GM18951 (cell line): ENCODE data around the gene MANSC4.

ENCODE experiments used
- POLR2A ChIP-seq: IDR thresholded peaks from 4 replicates; pipeline ENCODE4 v1.6.1; 2011; ENCODE audit warnings: mild to moderate bottlenecking; ENCODE audit not compliant: insufficient read length, insufficient read depth; ENCODE audit errors: extremely low read depth
- in situ Hi-C: fragments of 300-500 bp; cut with MboI; formaldehyde crosslinking; loops from one replicate; pipeline ENCODE4 v1.12.0; 2022; ENCODE audit warnings: low sequenced_read_pairs, mixed read lengths, inconsistent platforms; ENCODE audit not compliant: unreplicated experiment

Gene MANSC4

DNA sequence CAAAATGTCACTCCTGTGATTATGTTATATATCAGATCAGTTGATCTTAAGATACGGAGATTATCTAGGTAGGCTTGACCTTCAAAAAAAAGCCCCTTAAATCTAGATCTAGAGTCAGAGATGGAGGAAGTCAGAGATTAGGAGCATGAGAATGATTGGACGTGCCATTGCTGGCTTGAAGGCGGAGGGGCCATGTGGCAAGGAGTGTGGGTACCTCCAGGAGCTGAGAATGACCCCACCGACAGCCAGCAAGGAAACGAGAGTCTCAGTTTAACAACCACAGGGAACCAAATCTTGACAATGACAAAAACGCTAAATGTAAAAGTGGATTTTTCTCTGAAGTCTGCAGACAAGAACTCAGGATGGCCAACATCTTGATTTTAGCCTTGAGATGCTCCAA, 32.5 kb upstream of the MANSC4 start:
- no peak for TF ChIP-seq POLR2A
- in situ Hi-C loops: no loop called here

DNA sequence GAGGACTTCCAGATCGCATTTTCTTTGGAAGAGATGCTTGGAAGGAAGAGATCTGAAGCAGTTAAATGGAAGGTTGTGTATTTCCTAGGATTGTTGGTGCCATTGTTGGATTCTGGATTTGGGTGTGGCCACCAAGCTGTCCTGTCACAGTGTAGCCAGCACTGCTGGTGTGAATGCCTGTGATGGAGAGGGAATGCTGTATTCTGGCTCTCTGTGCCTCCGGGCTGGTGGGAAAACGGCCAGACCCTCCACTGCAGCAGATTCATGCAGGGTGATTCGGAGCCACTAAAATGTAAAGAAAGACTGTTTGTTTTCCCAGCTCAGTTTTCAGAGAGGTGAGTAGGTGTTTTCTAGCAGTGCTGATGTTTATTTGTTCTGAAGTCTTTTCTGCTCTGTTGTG, 30.7 kb upstream of the MANSC4 start:
- in situ Hi-C loops: no loop called here
- TF ChIP-seq POLR2A: no peak

DNA sequence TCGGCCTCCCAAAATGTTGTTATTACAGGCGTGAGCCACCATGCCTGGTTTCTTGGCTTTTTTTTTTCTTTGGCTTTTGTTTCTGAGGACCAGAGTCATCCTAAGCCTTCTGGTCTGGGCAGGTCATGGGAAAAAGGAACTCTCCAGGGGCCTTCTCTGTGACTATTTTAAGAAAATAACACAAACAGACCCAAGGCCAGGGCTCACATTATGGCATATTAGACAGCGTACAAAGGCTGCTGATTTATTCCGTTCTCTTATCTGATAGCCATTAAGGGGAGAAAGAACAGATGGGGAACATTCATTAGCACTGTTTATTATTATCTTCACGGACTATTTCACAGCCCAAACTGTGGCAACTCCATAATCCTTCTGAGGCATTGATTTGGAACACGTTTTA, 28.8 kb upstream of the MANSC4 start:
- TF ChIP-seq POLR2A: no peak
- in situ Hi-C loops: no loop called here

DNA sequence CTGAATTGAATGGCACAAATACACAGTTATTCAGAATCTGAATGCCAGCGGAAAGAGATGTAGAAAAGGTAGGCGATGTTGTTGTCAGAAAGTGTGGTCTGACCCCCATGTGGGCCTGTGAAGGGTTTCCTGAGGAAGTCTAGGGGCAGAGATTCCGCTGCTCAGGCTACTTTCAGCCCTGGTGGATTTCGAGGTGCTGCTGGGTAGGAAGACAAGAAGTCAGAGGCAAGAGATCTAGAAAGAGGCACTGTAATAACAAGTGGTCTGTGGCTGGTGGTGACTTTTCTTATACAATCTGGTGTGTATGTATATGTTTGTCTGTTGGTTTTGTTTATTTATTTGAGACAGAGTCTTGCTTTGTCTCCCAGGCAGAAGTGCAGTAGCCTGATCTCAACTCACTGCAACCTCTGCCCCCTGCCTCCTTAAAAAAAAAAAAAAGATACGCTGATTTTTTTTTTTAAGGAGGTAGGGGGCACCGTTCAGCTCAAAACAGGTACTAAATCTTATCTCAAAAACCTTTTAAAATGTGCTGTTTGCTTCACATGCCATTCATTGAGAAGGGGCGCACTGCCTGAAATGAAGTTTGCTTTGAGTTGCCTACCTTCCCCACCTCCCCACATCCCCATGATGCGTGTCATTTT, 27.1 kb upstream of the MANSC4 start:
- TF ChIP-seq POLR2A: no peak
- in situ Hi-C loops: no loop called here

DNA sequence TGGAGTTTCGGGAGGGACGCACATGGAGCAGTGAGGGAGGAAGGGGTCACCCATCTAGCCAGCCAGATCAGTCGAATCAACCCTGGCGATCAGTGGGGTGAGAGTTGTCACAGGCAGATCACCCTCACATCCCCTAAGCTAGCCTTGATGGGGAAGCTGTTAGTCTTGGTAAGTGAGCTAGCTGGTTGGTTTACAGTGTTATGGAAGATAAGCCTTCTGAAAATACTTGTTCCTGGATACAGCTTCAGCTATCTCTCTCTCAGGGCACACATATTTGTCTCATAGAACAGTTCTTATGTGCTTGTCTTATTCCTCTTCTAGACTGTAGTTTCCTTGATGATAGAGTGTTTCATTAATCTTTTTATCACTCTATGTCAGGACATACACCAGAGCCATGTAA, 26.2 kb upstream of the MANSC4 start:
- no peak for TF ChIP-seq POLR2A
- in situ Hi-C loops: no loop called here

DNA sequence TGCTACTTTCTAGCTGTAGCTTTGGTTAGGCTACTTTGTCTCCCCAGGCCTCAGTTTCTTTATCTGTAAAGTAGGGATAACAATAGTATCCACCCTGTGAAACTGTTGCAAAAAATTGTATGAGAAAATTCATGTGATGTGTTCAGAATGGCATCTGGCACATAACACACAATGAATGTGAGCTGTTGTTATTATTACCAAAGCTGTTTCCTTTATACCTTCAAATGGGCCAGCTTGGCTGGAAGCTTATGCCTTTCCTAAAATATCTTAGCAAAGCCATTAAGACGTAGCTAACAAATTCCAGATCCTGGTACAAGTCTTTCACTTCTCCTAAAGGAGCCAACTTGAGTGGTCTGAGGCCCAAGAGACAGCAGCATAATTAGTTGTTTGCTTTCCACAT, 25.2 kb upstream of the MANSC4 start:
- no peak for TF ChIP-seq POLR2A
- in situ Hi-C loops: no loop called here

DNA sequence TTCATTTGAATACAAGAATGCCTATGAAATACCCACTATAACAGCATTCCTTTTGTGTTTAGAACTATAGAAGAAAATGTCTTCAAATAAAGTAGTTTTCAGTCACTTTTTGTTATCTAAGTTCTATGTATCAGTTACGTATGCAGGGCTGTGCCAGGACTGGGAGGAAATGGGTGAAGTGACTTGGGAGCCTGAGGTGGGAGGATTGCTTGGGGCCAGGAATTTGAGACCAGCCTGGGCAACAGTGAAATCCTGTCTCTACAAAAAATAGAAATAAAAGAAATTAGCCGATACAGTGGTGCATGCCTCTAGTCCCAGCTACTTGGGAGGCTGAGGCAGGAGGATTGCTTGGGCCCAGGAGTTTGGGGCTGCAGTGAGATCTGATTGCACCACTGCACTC, 22.9 kb upstream of the MANSC4 start:
- in situ Hi-C loops: no loop called here
- no peak for TF ChIP-seq POLR2A

DNA sequence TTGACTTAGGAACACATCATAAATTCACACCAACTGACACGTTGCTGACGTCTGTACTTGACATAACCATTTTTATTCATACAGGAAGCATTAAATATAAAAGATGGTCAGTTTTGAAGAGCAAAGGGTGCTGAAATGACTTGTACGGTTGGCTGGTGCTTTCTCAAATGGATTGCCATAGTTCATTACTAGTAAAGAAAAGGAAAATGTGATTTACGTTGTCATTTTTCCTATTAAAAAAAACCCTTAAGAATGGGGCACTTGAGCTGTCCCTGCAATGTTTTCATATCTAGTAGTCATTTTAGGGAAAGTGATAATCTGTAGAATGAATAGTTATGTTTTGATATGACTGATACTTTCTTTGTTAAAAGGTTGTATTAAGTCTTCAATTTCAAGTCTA, 22.5 kb upstream of the MANSC4 start:
- in situ Hi-C loops: no loop called here
- TF ChIP-seq POLR2A: no peak

DNA sequence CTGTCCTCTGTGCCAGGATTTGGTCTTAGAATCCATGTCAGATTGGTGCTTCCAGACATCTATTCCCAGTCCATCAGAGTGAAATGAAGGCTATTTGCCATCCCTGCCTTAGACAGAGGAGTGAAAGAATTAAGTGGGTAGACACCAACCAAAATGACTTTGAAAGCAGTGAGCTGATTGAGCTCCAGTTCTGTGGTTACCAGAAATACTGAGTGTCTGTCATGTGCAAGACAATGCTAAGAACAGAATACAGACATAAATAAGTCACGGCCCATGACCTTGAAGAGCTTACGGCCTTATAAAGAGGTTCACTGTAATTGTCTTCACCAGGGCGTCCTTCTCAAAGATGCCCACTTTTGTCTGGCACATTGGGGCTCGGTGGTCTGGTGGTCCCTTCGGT, 21.6 kb upstream of the MANSC4 start:
- no peak for TF ChIP-seq POLR2A
- in situ Hi-C loops: no loop called here

DNA sequence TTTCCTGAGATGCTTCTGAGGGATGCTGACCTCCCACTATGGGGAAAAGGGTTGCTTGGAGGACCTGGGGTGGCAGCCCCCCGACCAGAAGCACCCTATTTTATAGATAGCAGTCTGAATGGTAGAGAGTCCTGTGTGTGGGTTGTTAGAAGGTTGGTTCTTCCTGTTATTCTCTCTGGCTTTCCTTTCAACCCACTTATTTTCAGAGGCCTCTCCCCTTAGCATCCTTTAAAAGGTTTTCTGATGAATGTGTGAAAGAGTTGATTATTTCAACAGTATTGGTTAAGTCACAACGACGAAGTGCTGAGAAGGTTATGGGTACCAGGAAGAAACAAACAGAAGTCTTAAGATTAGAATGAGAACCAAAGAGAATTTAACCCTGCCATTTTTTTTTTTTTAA, 20.8 kb upstream of the MANSC4 start:
- in situ Hi-C loops: no loop called here
- no peak for TF ChIP-seq POLR2A

DNA sequence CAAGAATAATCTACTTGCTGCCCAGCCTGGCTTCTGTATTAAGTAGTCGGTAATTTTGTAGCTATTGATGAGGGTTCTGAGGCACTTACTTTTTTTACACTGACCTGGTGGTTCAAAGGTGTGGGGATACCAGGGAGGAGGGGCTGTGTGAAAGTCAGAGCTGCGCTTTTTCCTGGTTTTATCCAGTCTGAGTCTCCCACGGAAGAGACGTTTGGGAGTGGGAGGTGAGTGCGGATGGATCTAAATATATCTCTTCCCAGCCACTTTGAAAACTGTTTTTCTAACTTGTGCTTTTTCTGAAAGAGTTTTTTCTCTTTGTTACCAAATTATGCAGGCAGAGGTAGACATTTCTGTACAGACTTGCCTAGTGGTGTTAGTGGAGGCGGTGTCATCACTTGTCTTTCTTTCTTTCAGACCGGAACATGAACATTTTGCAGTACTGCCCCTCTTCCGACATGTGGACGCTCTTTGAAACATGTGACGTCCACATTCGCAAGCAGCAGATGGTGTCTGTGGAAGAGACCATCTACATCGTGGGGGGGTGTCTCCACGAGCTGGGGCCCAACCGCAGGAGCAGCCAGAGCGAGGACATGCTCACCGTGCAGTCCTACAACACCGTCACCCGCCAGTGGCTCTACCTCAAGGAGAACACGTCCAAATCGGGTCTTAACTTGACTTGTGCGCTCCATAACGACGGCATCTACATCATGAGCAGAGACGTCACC, 17.4 kb upstream of the MANSC4 start:
- no peak for TF ChIP-seq POLR2A
- in situ Hi-C loops: no loop called here

DNA sequence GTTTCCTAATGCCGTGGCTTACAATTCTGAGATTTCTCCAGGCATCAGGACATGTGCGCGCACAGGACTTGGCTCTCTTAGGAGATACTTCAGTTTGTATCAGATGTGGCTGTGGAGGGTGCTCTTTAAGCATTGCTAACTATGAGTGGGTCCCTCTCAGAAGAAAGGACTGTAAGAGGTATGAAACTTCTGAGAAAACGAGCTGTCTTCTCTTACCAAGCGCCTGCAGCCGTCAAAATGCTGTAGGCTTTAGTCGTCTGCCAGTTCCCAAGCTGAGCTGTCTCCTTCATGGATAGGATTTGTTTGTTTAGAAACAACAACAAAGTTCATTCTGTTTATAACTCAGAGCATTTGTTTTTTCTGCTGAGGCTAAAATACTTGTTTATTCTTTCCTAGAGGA, 16.1 kb upstream of the MANSC4 start:
- in situ Hi-C loops: no loop called here
- no peak for TF ChIP-seq POLR2A

DNA sequence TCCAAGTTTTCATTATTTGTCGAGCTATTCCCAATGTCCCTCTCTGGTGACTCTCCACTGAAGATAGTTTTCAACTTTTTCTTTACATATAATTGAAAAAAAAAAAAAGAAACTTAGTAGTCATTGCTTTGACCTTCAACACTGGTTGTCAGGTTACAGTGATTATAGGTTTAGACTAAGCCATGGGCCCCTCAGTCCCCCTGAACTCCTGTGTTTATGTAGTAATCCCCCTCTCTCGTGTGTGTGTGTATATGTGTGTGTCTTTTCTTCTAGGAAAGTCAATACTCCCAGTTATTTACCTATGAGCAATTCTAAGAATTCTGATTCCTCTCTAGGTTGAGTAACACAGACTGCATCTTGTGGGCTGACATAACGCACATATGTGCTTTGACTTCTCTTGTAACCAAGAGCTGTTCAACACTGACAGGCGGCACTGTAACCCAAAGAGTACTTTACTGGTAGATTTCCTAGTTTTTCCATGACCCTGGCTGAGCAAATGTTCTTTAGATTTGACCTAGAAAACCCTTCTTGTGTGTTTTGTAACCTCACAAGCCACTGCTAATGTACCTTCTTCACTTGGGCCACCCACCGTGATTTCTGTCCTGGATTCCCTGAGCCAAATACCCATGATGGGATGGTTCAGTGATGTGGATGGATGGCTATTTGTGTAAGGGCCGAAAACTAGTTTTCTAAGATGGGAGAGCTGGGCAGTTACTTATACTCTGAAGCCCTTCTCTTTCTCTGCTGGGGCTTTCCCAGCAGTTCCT, 15.0 kb upstream of the MANSC4 start:
- no peak for TF ChIP-seq POLR2A
- in situ Hi-C loops: no loop called here

DNA sequence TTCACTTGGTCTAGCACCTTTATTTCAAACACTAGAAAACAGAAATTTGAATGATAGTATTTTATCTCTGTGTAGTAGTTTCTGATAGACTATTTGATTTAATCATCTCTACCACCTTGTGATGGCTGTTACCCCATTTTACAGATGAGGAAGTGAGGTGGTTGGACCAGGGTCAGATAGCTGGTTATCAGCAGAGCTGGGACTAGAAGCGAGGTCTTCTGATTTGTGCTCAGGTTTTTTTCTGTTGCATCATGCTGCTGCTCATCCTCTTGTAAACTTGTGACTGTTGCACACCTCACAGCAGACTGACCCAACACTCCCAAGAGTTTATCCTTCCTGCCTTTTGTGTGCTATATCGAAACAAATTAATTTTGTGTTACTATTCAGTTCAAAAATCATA, 10.1 kb upstream of the MANSC4 start:
- TF ChIP-seq POLR2A: no peak
- in situ Hi-C loops: no loop called here
